ENCODE results near the gene GPX1.

DNA sequence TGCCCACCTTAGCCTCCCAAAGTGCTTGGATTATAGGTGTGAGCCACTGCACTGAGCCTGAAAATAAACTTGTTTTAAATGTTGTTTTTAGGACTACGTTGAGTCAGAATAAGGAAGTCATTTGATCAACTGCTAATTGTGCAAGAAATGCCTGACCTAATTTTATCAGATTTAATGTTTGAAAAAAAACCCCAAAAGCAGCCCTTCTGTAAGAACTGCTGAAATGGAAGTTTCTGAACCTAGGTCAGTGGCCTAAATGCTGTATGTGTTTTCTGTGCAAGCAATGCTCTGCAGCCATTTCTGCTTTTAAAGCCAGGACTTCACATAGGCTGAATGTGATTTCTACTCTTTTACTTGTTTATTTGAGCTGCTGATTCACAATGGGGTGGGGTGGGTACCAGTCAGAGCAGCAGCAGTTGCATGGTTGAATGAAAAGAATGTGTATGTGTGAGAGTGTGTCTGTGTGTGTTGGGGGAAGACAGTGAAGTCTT is 6.6 kb downstream of the GPX1 start:
- TF ChIP-seq POLR2A (IDR thresholded peaks at IDR 0.05; ENCODE audit: low read depth, low read length), result no peak
- no peak for TF ChIP-seq TAF1 (IDR thresholded peaks at IDR 0.05; ENCODE audit: borderline replicate concordance, low read depth, low read length)
- TF ChIP-seq POLR2AphosphoS5 (IDR thresholded peaks at IDR 0.05; ENCODE audit: low read depth, low read length), result no peak

Data from GM12892 (cell line).